ENCODE measurements around the gene FBXO41. TPM values are rescaled to one million over a fixed set of nuclear protein-coding genes. Genes with fewer than 3 reads are reported as not detected.

The FBXO41 gene
- total RNA-seq, 4 donors from 2014 or later: 1.1 to 8.2 (median 5.7) TPM

DNA sequence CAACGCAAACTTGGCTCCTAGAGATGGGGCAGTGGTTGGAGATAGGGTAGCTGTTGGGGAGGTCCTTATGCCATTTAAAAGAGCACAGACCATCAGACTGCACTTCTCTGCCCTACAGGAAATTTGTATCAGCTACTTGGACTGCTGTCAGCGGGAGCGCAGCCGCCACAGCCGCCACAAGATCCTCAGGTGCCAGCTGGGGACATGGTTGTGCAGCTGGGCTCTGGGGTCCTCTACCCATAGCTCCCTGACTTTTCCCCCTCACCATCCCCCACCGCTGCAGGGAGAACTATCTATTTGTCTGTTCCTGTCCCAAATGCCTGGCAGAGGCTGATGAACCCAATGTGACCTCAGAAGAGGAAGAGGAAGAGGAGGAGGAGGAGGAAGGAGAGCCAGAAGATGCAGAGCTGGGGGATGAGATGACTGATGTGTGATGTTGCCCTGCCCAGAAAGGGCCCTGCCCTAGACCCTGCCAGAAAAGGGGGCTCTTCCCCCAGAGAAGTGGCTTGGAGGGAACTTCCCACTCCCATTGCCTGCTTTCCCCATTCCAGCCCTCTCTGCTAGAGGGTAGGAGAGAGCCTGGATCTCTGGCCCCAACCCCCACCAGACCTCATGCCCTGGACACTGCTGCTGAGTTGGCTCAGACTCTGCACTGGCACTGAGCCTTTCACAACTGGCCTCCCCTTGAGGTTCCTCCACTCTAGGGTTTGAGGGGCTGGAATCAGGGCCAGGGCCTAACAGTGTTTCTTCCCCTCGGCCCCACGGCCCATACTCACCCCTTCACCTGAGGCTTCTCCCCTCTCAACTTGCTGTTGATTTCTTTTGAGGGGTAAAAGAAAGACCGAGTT, 58.5 kb downstream of the FBXO41 start:
- WGBS: 84% methylated on average over 7 of the region's 9 CpGs
- H3K4me3 ChIP-seq: no peak overlapping the region
- DNase-seq (ENCODE audit: low spot score in 2 of 2): no peak
- no peaks in the 10 kb centered on the region for H3K9me3 ChIP-seq
- no peak for TF ChIP-seq POLR2AphosphoS5 (IDR thresholded peaks at IDR 0.05)
- no peak for TF ChIP-seq EP300 (IDR thresholded peaks at IDR 0.05)
- TF ChIP-seq, protein P1, sequence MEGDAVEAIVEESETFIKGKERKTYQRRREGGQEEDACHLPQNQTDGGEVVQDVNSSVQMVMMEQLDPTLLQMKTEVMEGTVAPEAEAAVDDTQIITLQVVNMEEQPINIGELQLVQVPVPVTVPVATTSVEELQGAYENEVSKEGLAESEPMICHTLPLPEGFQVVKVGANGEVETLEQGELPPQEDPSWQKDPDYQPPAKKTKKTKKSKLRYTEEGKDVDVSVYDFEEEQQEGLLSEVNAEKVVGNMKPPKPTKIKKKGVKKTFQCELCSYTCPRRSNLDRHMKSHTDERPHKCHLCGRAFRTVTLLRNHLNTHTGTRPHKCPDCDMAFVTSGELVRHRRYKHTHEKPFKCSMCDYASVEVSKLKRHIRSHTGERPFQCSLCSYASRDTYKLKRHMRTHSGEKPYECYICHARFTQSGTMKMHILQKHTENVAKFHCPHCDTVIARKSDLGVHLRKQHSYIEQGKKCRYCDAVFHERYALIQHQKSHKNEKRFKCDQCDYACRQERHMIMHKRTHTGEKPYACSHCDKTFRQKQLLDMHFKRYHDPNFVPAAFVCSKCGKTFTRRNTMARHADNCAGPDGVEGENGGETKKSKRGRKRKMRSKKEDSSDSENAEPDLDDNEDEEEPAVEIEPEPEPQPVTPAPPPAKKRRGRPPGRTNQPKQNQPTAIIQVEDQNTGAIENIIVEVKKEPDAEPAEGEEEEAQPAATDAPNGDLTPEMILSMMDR (IDR thresholded peaks at IDR 0.05): no peak
- H3K27ac ChIP-seq: no peak overlapping the region
- no peaks in the 10 kb centered on the region for H3K27me3 ChIP-seq
- no peaks in the 10 kb centered on the region for H3K4me1 ChIP-seq
- peaks cover 93% of the 10 kb centered on the region for H3K36me3 ChIP-seq

DNA sequence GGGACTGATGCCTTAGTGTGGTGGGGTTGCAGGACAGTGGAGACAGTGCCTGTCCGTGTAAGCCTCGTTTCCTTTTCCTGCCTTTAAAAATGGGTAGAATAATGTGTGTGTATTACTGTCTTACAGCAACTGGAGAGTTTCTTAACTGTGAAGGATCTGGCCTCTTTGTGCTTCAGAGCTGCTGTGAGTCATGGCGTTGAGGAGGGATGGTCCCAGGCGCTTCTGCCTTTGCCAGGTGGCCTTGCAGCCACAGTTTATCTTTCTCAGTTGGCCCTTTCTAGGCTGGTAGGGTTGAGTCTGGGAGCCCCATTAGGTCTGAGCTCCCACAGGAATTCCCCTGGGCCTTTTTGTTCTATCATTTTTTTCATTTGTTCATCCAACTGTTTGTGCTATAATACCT, 60.5 kb downstream of the FBXO41 start:
- DNase-seq (ENCODE audit: low spot score in 2 of 2): no peak
- TF ChIP-seq POLR2AphosphoS5 (IDR thresholded peaks at IDR 0.05): no peak
- Histone ChIP-seq H3K9me3 (no peaks in the 10 kb centered on the region), H3K27ac (no peak overlapping the region), H3K36me3 (peaks cover 96% of the 10 kb centered on the region), H3K4me3 (no peak overlapping the region), H3K27me3 (no peaks in the 10 kb centered on the region), H3K4me1 (no peaks in the 10 kb centered on the region)
- 91% methylated on average over 4 of the region's 4 CpGs for WGBS

DNA sequence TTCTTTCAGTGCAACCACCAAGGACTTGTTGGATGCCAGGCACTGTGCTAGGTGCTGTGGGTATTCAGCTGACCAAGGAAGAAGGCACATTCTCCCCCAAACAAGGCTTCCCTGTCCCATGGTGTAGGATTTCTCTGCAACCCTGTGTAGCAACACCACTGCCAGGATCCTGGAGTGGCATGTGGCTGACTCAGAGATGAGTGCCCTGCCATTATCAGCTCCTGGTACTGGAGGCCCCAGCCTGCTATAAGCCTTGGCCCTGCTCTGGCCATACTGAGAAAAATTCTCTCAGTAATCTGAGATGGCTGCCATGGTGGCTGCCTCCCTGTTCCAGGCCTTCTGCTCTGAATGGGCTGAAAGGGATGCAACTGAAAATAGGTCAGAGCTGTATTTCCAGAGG, 66.0 kb downstream of the FBXO41 start:
- Histone ChIP-seq H3K27ac (no peak overlapping the region), H3K9me3 (no peaks in the 10 kb centered on the region), H3K4me3 (no peak overlapping the region), H3K36me3 (peaks cover 49% of the 10 kb centered on the region), H3K4me1 (peaks cover 19% of the 10 kb centered on the region), H3K27me3 (no peaks in the 10 kb centered on the region)
- no peak for DNase-seq (ENCODE audit: low spot score in 2 of 2)
- TF ChIP-seq, protein P1 (IDR thresholded peaks at IDR 0.05): no peak
- TF ChIP-seq EP300 (IDR thresholded peaks at IDR 0.05) (no peak), POLR2AphosphoS5 (IDR thresholded peaks at IDR 0.05) (no peak), POLR2A (IDR thresholded peaks at IDR 0.05) (no peak)

DNA sequence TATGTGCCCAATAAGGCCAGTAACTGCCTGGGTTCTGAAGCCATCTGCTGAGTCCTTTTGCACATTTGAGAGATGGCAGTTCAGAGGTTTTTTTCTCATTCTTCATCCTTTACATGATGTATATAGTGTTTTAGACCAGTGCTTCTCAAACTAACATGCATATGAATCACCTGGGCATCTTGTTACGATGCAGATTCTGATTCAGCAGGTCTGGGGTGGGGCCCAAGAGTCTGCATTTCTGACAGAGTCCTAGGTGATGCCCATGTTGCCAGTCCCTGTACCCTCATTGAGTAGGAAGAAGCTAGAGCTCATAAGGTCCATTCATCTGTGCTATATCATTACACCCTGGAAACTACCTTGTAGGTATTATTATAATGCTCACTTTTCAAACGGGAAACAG, 66.5 kb downstream of the FBXO41 start:
- 70% methylated on average over 2 of the region's 2 CpGs for WGBS

DNA sequence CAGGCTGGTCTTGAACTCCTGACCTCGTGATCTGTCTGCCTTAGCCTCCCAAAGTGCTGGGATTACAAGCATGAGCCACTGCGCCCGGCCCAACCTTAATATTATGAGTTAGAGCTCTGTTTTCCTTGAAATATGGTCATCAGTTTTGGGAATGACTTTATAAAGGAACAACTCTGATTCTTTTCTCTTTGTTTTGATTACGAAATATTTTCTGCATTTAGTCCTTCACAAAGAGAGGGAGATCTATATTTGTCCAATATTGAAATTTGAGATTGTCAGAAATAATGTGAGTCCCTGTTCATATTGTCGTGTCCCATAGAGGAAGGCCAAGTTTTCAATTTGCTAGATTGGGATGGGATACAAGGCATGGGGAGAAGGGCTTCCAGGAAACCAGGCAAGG, 67.1 kb downstream of the FBXO41 start:
- Histone ChIP-seq H3K9me3 (no peaks in the 10 kb centered on the region), H3K4me1 (peaks cover 24% of the 10 kb centered on the region), H3K27ac (no peak overlapping the region), H3K27me3 (no peaks in the 10 kb centered on the region), H3K4me3 (no peak overlapping the region), H3K36me3 (peaks cover 37% of the 10 kb centered on the region)
- DNase-seq (ENCODE audit: low spot score in 2 of 2): no peak
- WGBS: 93% methylated on average over 5 of the region's 5 CpGs
- TF ChIP-seq POLR2AphosphoS5 (IDR thresholded peaks at IDR 0.05): no peak
- TF ChIP-seq POLR2A (IDR thresholded peaks at IDR 0.05): no peak
- no peak for TF ChIP-seq EP300 (IDR thresholded peaks at IDR 0.05)
- TF ChIP-seq, protein P1 (IDR thresholded peaks at IDR 0.05): no peak

More for the DNA sequence above, 66.5 kb downstream of the FBXO41 start:
- Histone ChIP-seq H3K27ac (no peak overlapping the region), H3K36me3 (peaks cover 44% of the 10 kb centered on the region), H3K4me1 (peaks cover 19% of the 10 kb centered on the region), H3K27me3 (no peaks in the 10 kb centered on the region), H3K4me3 (no peak overlapping the region), H3K9me3 (no peaks in the 10 kb centered on the region)
- no peak for DNase-seq (ENCODE audit: low spot score in 2 of 2)
- no peak for TF ChIP-seq POLR2AphosphoS5 (IDR thresholded peaks at IDR 0.05)
- TF ChIP-seq, protein P1 (IDR thresholded peaks at IDR 0.05): no peak
- no peak for TF ChIP-seq POLR2A (IDR thresholded peaks at IDR 0.05)
- no peak for TF ChIP-seq EP300 (IDR thresholded peaks at IDR 0.05)

All from suprapubic skin (tissue), 4 donors.